Measurements from ENCODE around the gene TTC7B. TPM values are rescaled to one million over a fixed set of nuclear protein-coding genes. Genes with fewer than 3 reads are reported as not detected.
A peak's percentile ranks its signal among the peaks of the same experiment; 100 is the strongest.

Gene TTC7B
- total and polyA plus RNA-seq, 2 of the 8 experiments (the other 6 are each of a cell fraction or from before 2014, with no cell fraction given): 23.7 to 34.0 TPM

DNA sequence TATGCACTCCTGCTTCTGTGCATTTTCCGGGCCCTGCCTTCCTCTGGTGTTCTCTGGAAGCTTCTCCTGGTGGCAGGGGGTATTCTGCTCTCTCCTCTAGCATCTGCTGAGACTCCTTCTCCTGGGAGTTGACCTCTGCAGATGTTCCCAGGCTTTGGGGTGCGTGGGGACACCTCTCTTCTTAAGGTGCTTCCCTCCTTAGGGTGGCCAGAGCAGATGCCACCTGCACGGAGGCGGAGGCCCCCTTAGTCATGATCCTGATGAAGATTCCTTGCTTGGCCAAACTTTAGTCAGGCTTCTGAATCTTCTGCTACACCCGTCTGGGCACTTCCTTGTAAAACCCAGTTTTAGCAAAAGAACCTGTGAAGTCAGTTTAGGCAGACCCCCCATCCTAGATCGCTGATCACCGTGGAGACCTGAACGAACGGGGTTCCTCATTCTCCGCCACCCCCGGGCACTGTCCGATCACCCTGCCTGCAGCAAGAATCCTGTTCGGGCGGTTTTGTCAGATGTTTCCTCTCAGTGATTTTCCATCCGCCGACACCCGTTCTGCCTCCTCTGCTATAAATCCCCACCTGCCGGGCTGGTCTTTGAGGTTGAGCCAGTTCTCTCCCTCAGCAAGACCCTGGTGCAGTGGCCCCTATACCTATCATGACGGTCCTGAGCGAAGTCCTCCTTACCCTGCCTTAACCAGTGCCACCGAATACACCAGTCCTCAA, 307.5 kb downstream of the TTC7B start:
- H2AK5ac ChIP-seq (ENCODE audit: low read depth, low read length): peak overlapping the region; percentile 75; the same call in 1 of the 2 replicates
- no peaks in the 10 kb centered on the region for H3K79me2 ChIP-seq (ENCODE audit: control insufficient read depth in 1 of 2, insufficient read depth in 2 of 2, low read length in 2 of 2)
- H3K23me2 ChIP-seq (ENCODE audit: low read depth, low read length): no peaks in the 10 kb centered on the region
- peak overlapping the region; percentile 32; the same call in 1 of the 2 replicates for H3K18ac ChIP-seq (ENCODE audit: extremely low read depth, low read length)
- peak overlapping the region; percentile 88 for H2BK15ac ChIP-seq (ENCODE audit: low read length)
- no peak overlapping the region for H3K14ac ChIP-seq (ENCODE audit: insufficient read length)
- DNase-seq (ENCODE audit: low read depth in 1 of 2, low spot score in 2 of 2): no peak
- H2BK20ac ChIP-seq (ENCODE audit: low read length): peak overlapping the region; percentile 72; the same call in 1 of the 2 replicates
- H3K27ac ChIP-seq (ENCODE audit: low read depth, low read length): no peak overlapping the region
- no peak overlapping the region for H2AFZ ChIP-seq (ENCODE audit: low read length)
- no peaks in the 10 kb centered on the region for H3K79me1 ChIP-seq (ENCODE audit: low read depth, low read length)
- H3K23ac ChIP-seq (ENCODE audit: insufficient read length): no peak overlapping the region
- no peak for FAIRE-seq
- no peaks in the 10 kb centered on the region for H3K9me3 ChIP-seq (ENCODE audit: insufficient read depth in 2 of 2, low read depth in 1 of 2, low read length in 1 of 2)
- H3K56ac ChIP-seq (replicated peaks; ENCODE audit: insufficient read length, low read depth, low read length): no peak overlapping the region
- CTCF ChIA-PET (ENCODE audit: partially characterized antibody): interaction anchor here (0.6 to 2.7 kb wide), 5 partner anchors 10 to 1578 kb away, joined by 3 to 12 read pairs (median 5); no protein-coding TSS in a partner anchor
- H2BK5ac ChIP-seq (ENCODE audit: low read depth, low read length): peak overlapping the region; percentile 81; the same call in 1 of the 2 replicates
- WGBS, 2 experiments (ENCODE audit: extremely low coverage in 1 of 2, insufficient coverage in 1 of 2, insufficient read length in 1 of 2, insufficient replicate concordance in 2 of 2, low coverage in 1 of 2, low lambda C conversion rate in 2 of 2, missing lambda C conversion rate in 1 of 2): 94% methylated on average over 21 of the region's 21 CpGs; no CpG with 5 or more reads in 1 of the 2 experiments
- H3K27me3 ChIP-seq (replicated peaks in 1 of 4; ENCODE audit: control insufficient read depth in 3 of 4, extremely low read depth in 1 of 4, insufficient read depth in 3 of 4, low read length in 3 of 4): no peaks in the 10 kb centered on the region; a peak in 2 of 7 replicates
- peak overlapping the region; percentile 95 for H4K91ac ChIP-seq (replicated peaks; ENCODE audit: insufficient read length, low read length)
- POLR2A ChIA-PET (ENCODE audit: partially characterized antibody): no interaction called here
- H3K4ac ChIP-seq (replicated peaks; ENCODE audit: insufficient read length, low read depth, low read length): peak overlapping the region; percentile 63
- H4K20me1 ChIP-seq (replicated peaks in 1 of 2; ENCODE audit: control insufficient read depth in 1 of 2, insufficient read depth in 2 of 2, low read length in 2 of 2): no peaks in the 10 kb centered on the region
- no peak overlapping the region for H4K8ac ChIP-seq (ENCODE audit: extremely low read depth, insufficient read depth, low read length)
- no peak overlapping the region for H3K4me2 ChIP-seq (ENCODE audit: insufficient read depth in 1 of 2, low read depth in 2 of 2, low read length in 2 of 2)
- peak overlapping the region; percentile 52; the same call in 1 of the 2 replicates for H2BK12ac ChIP-seq (ENCODE audit: low read depth, low read length)
- no peak overlapping the region for H2BK120ac ChIP-seq (replicated peaks; ENCODE audit: low read depth, low read length)
- H3K36me3 ChIP-seq (ENCODE audit: control insufficient read depth in 2 of 4, insufficient read depth in 4 of 4, low read length in 3 of 4): no peaks in the 10 kb centered on the region
- peaks cover 4 to 37% (median 30%) of the 10 kb centered on the region in 4 experiments for H3K4me1 ChIP-seq (replicated peaks in 1 of 4; ENCODE audit: control insufficient read depth in 3 of 4, insufficient read depth in 4 of 4, low read length in 3 of 4)
- no peak overlapping the region for H3K4me3 ChIP-seq (ENCODE audit: extremely low read depth in 1 of 4, insufficient read depth in 2 of 4, low read depth in 3 of 4, low read length in 4 of 4)
- no peak overlapping the region for H4K5ac ChIP-seq (ENCODE audit: insufficient read length, low read depth, low read length)
- no peak overlapping the region for H3K9ac ChIP-seq (replicated peaks in 1 of 4; ENCODE audit: extremely low read depth in 1 of 4, low read depth in 3 of 4, low read length in 3 of 4)
- TF ChIP-seq CBX5 (IDR thresholded peaks at IDR 0.05; ENCODE audit: low read depth, low read length): no peak
- TF ChIP-seq, protein P1, sequence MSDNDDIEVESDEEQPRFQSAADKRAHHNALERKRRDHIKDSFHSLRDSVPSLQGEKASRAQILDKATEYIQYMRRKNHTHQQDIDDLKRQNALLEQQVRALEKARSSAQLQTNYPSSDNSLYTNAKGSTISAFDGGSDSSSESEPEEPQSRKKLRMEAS (IDR thresholded peaks at IDR 0.05): peak; percentile 9; the same call in 1 of the 2 replicates
